HG03460 (cell line): ENCODE measurements around the gene ENKUR.
A peak's percentile ranks its signal among the peaks of the same experiment; 100 is the strongest.
"Not testable (repeated sequence)": the region's sequence is repeated elsewhere in the genome, so short reads cannot be mapped to it uniquely, and the experiment has no call there.

Experiments
- ATAC-seq: cut with Tn5 transposase; IDR thresholded peaks from one replicate; pipeline ENCODE4 v1.9.1; 2021; ENCODE audit not compliant: unreplicated experiment

Gene ENKUR

GRCh38 chr10:24979685-24980084, 36.3 kb downstream of the ENKUR start:
- no peak for ATAC-seq

- ATAC-seq, result no peak
These were observed 41.0 kb downstream of the ENKUR start for GRCh38 chr10:24974976-24975375.

- no peak for ATAC-seq
These were observed 42.8 kb downstream of the ENKUR start for GRCh38 chr10:24973163-24973562.

GRCh38 chr10:24971374-24971773, 44.6 kb downstream of the ENKUR start:
- no peak for ATAC-seq

- ATAC-seq, result no peak
These were observed 46.1 kb downstream of the ENKUR start for GRCh38 chr10:24969841-24970281.

- ATAC-seq, result not testable (repeated sequence)
These were observed 47.0 kb downstream of the ENKUR start for GRCh38 chr10:24968951-24969350.

- ATAC-seq, result no peak
These were observed 47.6 kb downstream of the ENKUR start for GRCh38 chr10:24968349-24968748.

GRCh38 chr10:24966962-24967481, 48.9 kb downstream of the ENKUR start:
- ATAC-seq, result no peak

GRCh38 chr10:24965051-24965450, 50.9 kb downstream of the ENKUR start:
- no peak for ATAC-seq

- no peak for ATAC-seq
These were observed 52.4 kb downstream of the ENKUR start for GRCh38 chr10:24963521-24964041.

GRCh38 chr10:24962995-24963394, 53.0 kb downstream of the ENKUR start:
- ATAC-seq, result no peak

GRCh38 chr10:24961582-24961981, 54.4 kb downstream of the ENKUR start:
- ATAC-seq, result no peak

GRCh38 chr10:24959382-24959730, 56.6 kb downstream of the ENKUR start:
- no peak for ATAC-seq

- ATAC-seq, result no peak
These were observed 57.1 kb downstream of the ENKUR start for GRCh38 chr10:24958721-24959381.

- ATAC-seq, result no peak
These were observed 57.8 kb downstream of the ENKUR start for GRCh38 chr10:24958091-24958720.

GRCh38 chr10:24957624-24958051, 58.3 kb downstream of the ENKUR start:
- not testable (repeated sequence) for ATAC-seq

- ATAC-seq, result no peak
These were observed 62.3 kb downstream of the ENKUR start for GRCh38 chr10:24953675-24954074.

- ATAC-seq, result peak; percentile 66
These were observed 63.0 kb downstream of the ENKUR start for GRCh38 chr10:24952707-24953645.

GRCh38 chr10:24952143-24952706, 63.7 kb downstream of the ENKUR start, which contains the start of gene PRTFDC1:
TSS of gene PRTFDC1 (minus strand) at chr10:24952606. CDS start at chr10:24952575, 31 bp downstream.
- ATAC-seq, result peak; percentile 16
